ENCODE measurements around the gene IZUMO4.

IZUMO4 gene

DNA sequence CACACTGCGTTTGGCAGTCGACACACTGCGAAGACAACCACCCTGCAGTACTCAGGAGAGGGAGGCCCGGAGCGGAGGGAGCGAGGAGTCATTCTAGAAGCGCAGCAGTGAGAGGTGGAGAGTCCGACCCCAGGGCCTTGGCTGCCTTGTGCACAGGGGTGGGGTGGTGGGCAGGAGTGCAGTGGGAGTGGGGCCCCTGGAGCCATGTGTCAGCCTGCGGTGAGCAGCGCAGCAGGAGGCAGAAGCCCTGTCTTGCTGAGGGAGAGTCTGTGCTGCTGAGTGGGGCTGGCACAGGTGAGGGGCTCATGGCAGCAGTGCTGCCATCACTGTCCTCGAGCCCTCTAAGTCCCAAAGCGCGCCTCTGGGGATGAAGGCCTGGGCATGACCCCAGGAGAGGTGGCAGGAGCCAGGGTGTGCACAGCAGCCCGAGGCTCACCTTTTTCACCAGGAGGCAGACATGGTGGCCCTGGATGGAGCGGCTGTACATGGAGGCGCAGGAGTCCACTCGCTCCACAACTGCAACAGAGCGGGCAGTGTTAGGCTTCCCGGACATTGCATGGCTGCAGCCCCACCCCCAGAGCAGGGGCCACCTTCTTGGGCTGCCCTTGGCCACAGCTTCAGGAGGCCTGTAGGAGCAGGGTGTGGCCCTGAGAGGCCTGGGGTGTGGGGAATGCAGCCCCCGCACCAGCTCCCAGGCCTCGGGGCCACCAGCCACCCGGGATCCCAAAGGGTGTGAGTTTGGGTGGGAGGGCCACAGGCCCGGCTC lies 11.7 kb downstream of the IZUMO4 start:
- no peak for DNase-seq (ENCODE audit: low spot score)

DNA sequence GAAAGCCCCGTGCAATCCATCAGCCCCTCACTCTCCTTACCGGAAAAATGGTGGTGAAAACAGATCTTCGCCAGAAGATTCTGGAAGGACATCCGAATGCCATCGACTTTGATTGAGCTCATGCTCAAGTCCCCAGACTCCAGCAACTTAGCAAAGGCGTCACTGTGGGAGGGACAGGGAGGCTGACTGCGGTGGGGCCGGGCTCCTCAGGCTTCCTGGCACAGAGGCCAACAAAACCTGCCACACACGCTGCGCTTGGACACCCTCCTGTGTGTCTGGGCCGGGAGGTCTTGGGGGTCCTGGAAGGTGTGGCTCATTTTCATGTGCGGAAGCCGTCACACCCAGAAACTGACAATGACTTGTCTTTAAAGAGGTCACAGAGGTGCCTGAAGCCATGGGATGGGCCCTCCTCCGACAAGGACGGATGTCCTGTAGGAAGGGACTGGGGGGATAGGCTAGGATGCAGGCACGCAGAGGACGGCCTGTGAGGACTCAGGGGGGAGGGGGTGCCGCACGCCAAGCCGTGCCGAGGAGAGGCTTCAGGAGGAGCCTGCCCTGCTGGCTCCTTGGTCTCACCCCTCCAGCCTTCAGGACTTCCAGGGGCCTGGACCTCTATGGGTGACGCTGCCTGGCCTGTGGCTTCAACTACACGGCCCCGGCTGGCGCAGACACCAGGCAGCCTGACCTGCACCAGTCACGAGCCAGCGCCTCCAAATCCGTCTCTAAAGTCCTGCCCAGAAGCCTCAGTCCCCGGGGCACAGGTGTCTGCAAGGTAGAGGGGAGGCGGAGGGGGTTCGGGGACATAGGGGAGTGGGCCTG lies 12.5 kb downstream of the IZUMO4 start:
- DNase-seq (ENCODE audit: low spot score) = no peak

GRCh38 chr19:2110822-2111221 lies 14.1 kb downstream of the IZUMO4 start:
- DNase-seq (ENCODE audit: low spot score) = no peak

DNA sequence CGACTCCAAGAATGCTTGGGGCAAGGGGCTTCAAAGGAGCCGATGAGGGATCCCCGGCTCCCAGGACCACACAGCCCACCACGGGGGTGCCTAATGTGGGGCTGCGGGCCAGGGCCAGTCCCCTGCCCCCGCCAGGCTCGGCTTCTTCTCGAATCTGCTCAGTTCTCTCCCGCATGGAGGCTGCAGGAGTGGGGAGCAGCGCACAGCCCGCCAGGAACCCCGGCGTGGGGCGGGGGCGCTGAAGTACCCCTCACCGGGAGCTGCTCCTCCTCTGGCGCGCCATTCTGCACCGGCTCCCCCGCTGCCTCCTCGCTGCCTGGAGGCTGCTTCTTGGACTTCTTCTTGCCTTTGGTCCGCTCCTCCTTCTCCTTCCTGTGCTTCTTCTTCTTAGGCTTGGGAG lies 14.7 kb downstream of the IZUMO4 start:
- DNase-seq (ENCODE audit: low spot score) = no peak

DNA sequence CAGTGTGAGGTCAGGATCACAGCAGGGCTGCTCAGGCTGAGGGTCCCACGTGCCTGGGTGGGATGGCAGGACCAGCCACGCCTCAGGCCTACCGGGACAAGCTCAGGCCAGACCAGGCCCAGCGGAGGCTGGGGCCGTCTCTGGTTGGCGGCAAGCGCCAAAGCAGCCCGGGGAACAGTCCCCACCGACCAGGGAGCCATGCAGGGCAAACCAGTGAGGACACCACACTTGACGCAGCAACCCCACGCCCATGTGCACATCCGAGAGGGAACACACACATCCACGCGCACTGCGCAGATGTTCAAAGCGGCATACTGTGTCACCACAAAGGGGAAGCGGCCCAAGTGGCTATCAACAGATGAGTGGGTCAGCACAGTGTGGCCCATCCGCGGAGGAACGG lies 15.2 kb downstream of the IZUMO4 start:
- DNase-seq (ENCODE audit: low spot score) = no peak

DNA sequence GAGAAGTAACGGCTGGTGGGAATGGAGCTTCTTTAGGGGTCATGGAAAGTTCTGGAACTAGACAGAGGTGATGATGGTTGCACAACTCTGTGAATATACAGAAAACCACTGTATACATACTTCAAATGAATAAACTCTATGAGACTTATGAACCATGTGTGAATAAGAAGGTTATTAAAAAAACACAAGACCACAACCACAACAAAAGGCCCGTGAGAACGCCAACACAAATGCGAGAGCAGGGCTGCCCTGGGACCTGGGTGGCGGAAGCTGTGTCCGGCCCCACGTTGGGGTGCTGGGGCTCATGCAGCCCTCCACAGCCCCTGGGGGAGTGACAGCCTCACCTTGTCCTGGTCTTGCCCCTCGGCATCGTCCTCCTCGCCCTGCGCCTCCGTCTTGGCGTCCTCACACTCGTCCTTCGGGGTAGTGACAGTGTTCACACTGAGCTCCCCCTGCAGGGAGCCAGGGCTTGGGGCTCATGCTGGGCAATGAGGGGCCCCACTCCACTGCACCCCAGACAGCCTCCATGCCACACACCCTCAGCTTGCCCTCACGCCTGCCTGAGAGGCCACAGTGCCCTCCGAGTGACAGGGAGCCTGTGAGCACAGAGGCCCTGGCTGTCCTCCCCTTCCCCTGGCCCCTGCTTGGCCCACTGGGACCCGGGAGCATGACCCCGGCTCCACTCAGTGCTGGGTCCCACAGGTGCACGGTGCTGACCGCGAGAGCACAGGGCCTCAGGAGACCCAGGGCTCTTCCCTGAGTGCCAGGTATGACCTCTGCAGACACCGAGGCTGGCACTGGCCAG lies 16.0 kb downstream of the IZUMO4 start:
- DNase-seq (ENCODE audit: low spot score) = no peak

DNA sequence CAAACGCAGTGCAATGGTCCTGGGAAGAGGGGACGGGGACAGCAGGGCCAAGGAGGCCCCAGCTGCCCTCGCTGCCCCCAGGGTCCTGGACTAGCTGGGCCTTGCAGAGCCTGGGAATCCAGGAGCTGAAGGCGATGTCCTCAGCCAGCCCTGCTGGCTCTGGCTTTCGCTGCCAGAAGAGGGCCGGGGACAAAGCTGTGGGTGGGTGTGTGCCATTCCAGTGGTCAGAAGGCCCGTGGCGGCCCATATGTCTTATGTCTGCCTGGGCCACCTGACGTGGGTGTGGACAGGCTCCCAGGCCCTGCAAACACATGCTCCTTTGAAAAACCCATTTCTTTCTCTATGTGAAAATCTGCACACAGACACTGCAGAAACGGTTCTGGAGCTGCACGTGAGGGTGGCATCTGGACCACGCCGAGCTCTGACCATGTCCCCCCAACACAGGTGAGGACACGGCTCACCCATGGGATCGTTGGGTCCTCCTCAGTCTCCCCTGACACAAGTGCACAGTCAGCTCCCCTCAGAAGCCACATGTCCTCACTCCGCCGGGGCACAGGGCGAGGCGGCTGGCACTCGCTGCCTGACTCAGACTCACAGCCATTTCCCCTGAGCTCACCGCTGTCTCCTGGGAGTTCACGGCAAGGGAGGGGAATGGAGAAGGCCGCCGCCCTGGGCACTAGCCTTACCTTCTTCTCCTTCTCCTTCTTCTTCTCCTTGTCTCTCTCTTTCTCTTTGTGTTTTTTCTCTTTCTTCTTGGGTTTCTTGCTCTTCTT lies 16.9 kb downstream of the IZUMO4 start:
- DNase-seq (ENCODE audit: low spot score) = no peak

- no peak for DNase-seq (ENCODE audit: low spot score)
Observed at GRCh38 chr19:2114218-2114617, 17.5 kb downstream of the IZUMO4 start.

DNA sequence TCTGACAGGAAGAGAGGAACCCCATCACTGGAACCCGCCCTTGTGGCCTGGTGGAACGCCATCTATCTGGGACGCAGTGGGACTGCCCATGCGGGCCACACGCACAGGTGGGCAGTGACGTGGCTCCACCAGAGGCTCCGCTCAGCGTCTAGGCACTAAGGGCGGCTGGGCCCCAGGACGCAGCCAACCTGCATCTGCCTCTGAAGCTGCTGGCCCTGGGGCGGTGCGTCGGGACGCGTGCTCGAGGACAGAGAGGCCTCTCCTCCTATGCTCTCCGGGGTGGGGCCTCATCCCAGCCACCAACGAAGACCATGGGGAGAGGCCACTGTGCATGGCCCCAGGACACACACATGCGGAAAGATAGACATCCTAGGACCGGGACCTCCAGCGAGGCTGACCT lies 18.1 kb downstream of the IZUMO4 start:
- no peak for DNase-seq (ENCODE audit: low spot score)

DNA sequence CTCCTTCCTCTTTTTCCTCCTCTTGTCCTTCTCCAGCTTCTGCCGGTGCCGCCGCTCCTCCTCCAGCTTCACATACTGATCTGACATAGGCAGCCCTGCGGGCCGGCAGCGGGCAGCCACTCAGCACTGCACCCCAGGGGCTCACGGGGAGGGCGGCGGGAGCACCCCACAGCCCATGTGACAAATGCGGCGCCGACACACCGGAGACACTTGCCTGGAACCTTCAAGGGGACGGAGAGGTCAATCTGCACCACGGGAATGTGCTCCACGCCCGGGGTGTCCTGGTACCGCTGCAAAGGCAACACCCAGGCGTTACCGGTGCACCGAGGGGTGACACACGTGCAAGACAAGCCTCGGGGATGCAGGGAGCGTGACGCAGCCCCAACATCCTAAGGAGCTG lies 18.6 kb downstream of the IZUMO4 start:
- no peak for DNase-seq (ENCODE audit: low spot score)

DNA sequence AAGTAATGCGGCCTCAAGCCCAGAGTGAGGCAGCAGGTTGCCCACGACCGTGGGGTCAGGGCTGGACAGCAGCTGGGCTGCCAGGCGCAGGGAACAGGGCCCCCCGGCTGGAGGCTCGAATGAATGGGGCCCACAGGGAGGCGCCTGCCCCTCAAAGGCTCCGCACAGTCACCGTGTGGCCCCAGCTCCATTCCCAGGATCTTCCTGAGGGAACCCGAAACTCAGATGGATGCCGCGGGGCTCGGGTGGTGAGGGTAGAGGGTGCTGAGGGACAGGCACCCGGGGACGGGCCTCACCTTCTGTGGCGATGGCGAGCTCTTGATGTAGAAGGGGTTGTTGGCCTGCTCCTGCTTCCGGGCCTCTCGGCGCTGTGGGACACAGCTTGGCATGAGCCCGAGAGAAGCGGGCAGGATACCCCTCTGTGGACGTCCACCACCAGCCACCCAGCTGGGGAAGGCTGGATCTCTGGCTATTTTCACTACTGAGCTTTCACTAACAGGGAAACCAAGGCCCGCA lies 19.3 kb downstream of the IZUMO4 start:
- no peak for DNase-seq (ENCODE audit: low spot score)

- DNase-seq (ENCODE audit: low spot score) = no peak
Observed at GRCh38 chr19:2116507-2116906, 19.8 kb downstream of the IZUMO4 start.

DNA sequence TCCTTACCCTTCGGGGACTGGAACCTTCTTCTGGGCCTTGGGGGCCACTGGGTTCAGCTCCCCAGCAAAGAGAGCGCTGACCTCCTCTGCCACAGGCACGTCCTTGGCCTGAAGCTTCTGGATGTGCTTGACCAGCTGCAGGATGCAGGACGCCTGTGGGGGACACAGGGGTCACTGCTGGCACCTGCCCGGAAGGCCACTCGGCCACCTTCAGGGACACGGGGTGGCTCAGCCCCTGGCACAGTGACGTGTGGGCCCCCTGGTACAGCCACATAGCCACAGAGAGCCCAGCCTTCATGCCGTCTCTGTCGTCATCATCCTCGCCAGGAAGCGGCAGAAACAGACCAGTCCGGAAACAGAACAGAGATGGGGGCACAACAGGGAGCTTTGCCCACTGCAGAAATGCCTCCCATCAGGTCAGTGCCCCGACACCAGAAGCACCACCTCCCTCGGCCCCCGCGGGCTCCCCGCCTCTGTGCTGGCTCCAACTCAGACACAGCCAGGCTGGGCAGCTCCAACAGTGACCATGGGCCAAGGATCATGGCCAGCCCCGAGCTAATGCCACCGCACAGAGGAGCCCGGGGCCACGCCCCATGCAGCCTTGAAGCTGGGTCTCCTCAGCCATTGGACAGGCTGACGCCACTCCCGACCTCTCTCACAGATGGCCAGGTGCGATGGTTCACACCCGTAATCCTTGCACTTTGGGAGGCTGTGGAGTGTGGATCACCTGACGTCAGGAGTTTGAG lies 20.7 kb downstream of the IZUMO4 start:
- no peak for DNase-seq (ENCODE audit: low spot score)

DNA sequence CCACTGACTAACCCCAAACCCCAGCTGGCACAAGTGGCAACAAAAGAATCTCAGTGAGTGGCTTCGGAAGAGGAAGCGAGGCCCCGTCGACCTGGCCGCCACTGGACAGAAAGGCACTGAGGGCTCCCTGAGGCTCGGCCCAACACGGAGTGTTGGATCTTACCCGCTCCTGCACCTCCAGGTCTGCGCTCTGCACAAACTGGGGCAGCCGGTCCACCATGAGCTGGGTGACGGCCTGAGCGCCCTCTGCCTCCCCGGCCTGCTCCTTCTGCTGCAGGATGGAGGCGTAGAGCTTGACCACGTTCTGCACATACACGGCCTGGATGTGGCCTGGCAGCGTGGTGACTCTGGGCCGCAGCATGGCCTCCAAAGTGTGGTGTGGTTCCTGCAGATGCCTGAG lies 21.7 kb downstream of the IZUMO4 start:
- DNase-seq (ENCODE audit: low spot score) = no peak

- DNase-seq (ENCODE audit: low spot score) = no peak
Observed at GRCh38 chr19:2119921-2120785, 23.4 kb downstream of the IZUMO4 start.

DNA sequence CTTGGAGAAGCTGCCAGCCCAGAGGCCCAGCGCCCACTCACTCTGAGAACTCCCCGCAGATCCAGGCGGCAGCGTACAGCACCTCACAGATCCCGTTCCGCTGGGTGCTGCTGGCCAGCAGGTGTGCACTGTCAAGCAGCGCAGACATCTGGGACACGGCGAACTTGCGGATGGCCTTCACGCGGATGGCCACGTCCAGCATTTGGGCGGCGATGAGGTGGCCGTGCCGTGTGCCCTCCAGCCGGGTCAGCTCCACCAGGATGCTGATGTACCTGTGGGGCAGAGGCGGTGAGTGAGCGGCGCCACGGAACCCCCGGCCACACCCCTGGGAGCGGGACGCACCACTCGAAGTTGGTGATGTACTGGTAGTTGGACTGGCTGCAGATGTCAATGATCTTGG lies 24.1 kb downstream of the IZUMO4 start:
- DNase-seq (ENCODE audit: low spot score) = no peak

DNA sequence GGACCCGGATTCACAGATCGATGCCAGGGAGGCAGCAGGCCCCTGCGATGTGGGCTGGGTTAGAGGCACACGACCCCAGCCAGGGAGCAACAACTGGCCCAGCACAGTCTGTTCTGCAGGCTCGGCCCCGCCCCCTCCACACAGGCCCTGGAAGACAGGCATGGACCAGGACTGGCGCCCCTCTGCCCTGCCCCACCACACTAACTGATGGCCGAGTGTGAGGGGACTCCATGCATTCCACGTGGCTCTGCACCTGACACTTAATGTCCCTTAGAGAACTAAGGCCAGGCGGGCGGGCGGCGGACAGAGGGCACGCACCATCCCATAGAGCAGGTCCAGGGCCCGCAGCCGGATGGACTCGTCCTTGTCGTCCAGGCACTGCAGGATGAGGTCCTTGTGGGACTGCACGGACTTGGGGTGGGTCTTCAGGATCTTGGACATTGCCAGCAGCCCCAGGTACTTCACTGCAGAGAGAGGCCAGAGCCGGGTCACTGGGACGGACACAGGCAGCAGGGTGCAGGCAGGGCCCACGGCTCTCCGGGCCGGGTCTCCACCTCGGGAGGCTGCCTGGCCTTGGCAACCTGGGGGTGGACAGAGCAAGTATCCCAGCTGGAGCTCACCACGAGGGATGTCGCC lies 24.8 kb downstream of the IZUMO4 start:
- no peak for DNase-seq (ENCODE audit: low spot score)

- DNase-seq (ENCODE audit: low spot score) = no peak
Observed at GRCh38 chr19:2122251-2122650, 25.5 kb downstream of the IZUMO4 start.

DNA sequence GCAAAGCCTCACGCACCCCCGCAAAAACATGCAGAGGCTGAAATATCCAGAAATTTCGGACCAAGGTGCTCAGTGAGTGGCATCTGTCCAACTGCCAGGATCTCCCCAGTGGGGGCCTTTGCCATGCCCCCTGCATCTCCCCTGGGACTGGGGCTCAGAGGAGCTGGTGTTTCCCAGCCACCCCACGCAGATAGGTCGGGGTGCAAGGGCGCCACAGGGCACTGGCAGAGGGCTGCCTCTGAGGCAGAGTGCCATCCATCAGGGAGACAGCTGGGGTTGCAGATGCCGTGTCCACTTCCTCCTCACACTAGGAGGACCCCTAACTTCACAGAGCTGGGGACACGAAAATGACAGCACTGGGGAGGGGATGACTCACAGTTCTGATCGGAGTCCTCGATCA lies 26.3 kb downstream of the IZUMO4 start:
- DNase-seq (ENCODE audit: low spot score) = no peak

Data from AG20443 (cell line).